Lower leg skin (tissue), 4 donors: ENCODE results near the gene STX5. TPM values are rescaled to one million over a fixed set of nuclear protein-coding genes. Genes with fewer than 3 reads are reported as not detected.
A peak's percentile ranks its signal among the peaks of the same experiment; 100 is the strongest.
"Not testable (repeated sequence)": the region's sequence is repeated elsewhere in the genome, so short reads cannot be mapped to it uniquely, and the experiment has no call there.

Experiments used
- DNase-seq, 2 donors: peaks; one replicate each; pipeline ENCODE4 v3.0.0-alpha.2; 2019; ENCODE audit warnings: low spot score in 2 of 2
- H3K4me3 ChIP-seq: fragments of 200-600 bp; sonication (generic); 2 replicates; pipeline ENCODE4 v1.5.1; 2017; ENCODE audit warnings: mild to moderate bottlenecking, low read depth; ENCODE audit not compliant: poor library complexity, severe bottlenecking
- CTCF ChIP-seq, 3 donors: fragments of 450-650 bp; IDR thresholded peaks; one replicate each; pipeline ENCODE4 v1.5.1; 2016; ENCODE audit warnings: antibody characterized with exemption in 3 of 3, mild to moderate bottlenecking in 3 of 3, moderate library complexity in 2 of 3
- POLR2A ChIP-seq, 2 donors: fragments of 450-650 bp; IDR thresholded peaks; one replicate each; pipeline ENCODE4 v1.6.1; 2016 to 2017; ENCODE audit warnings: antibody characterized with exemption in 2 of 2, mild to moderate bottlenecking in 1 of 2, moderate library complexity in 1 of 2
- WGBS, 2 donors: methylation state at CpG; one replicate each; pipeline ENCODE4 v1.1.5; 2018; 5-methylcytosine and 5-hydroxymethylcytosine counted together
- intact Hi-C: fragments of 100-400 bp; cut with DNase I; formaldehyde crosslinking; loops from one replicate; pipeline ENCODE4 v1.15.0; 2023; ENCODE audit warnings: low total_unique reads
- microRNA-seq, 2 donors: library from miRNA; unstranded; fragments of <30 nt; microRNA quantifications; one replicate each; pipeline ENCODE4, GENCODE V29; 2016; ENCODE audit warnings: borderline replicate concordance in 2 of 2, borderline number of aligned reads in 1 of 2
- total RNA-seq, 4 donors: library from RNA; depleted of rRNA; stranded (reverse); fragments of >200 nt; gene quantifications; one replicate each; pipeline ENCODE4 v1.1.0, GENCODE V29; 2016

STX5 gene
- total RNA-seq, 4 donors from 2014 or later, result 30.0 to 47.4 (median 38.4) TPM

GRCh38 chr11:62774407-62774806 lies 57.4 kb downstream of the STX5 start:
- no peak for TF ChIP-seq POLR2A (IDR thresholded peaks at IDR 0.05)
- no peak for TF ChIP-seq CTCF (IDR thresholded peaks at IDR 0.05)
- 68 to 70% methylated on average over 5 to 6 of the region's 6 CpGs for WGBS, 2 donors
- no peak for DNase-seq
- intact Hi-C loops, result no loop called here
- H3K4me3 ChIP-seq, result no peak overlapping the region

DNA sequence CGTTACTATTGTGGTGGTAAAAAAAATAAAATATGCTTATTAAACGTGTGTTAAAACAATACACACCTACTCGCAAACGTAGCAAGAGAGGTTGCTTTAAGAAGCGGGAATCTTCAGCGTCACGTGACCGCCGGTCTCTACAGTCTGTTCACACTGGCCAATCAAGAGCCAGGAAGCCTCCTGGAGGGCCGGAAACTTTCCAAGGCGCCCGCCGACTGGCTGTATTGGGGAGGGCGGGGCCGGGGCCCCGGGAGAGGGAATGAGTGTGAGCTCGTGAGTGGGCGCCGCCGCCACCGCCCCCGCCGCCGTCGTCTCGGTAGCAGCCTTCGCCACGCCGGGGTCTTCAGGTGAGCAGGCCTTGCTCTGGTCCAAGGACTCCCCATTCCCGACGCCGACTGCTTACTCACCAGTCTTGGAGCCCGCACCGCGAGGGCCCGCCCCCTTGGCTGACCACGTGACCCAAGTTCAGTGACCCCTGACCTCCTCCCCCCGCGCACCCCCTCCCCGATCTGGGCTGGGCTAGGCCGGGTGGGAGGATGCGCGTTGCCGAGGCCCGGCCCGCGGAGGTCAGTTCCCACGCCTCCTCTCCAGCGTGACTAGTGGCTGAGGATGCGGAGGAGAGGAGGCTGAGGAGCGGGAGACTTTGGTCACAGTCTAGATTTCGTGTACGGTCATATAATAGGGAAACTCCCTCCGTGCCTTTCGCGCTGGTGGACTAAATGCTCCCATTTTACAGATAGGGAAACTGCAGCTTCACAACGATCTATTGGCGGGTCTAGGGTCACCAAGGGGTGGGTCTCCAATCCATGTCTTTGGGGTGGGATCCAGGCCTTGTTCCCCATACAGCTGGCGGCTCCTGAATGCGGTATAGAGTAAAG lies 60.5 kb downstream of the STX5 start, which contains the start of gene TAF6L:
Gene TAF6L (plus strand): TSS at position 253 of the 878 bp plus-strand sequence. CDS start 4,388 bp downstream, outside the sequence.
- TF ChIP-seq POLR2A (IDR thresholded peaks at IDR 0.05) (no peak), CTCF (IDR thresholded peaks at IDR 0.05) (no peak)
- WGBS, 2 donors, result 2% methylated on average over 49 to 54 of the region's 60 CpGs
- intact Hi-C loops, result no loop called here
- peak; percentile 98 to 99 for DNase-seq
- H3K4me3 ChIP-seq, result peak within 1 kb of the TSS; percentile 37

- DNase-seq, result peak in 1 of 2 donors; percentile 33
- intact Hi-C loops, result no loop called here
- no peak for TF ChIP-seq CTCF (IDR thresholded peaks at IDR 0.05)
- WGBS, 2 donors, result 0 to 1% methylated on average over 18 of the region's 18 CpGs
- H3K4me3 ChIP-seq, result peak overlapping the region; percentile 37
Observed at GRCh38 chr11:62770778-62771143, 61.1 kb downstream of the STX5 start.

DNA sequence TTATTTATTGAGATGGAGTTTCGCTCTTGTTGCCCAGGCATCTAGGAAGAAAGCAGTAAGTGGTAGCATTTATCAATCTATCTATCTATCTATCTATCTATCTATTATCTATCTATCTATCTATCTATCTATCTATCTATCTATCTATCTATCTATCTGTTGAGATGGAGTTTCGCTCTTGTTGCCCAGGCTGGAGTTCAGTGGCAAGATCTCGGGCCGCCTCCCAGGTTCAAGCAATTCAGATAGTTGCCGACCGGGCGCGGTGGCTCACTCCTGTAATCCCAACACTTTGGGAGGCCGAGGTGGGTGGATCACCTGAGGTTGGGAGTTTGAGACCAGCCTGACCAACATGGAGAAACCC lies 71.0 kb downstream of the STX5 start:
- DNase-seq, intact Hi-C loops, H3K4me3 ChIP-seq: not testable (repeated sequence)
- 28 to 31% methylated on average over 9 of the region's 9 CpGs for WGBS, 2 donors

GRCh38 chr11:62757846-62758788 lies 73.7 kb downstream of the STX5 start:
- WGBS, 2 donors, result 61 to 65% methylated on average over 9 of the region's 9 CpGs
- no peak overlapping the region for H3K4me3 ChIP-seq
- intact Hi-C loops, result no loop called here
- no peak for DNase-seq
- no peak for TF ChIP-seq CTCF (IDR thresholded peaks at IDR 0.05)
- no peak for TF ChIP-seq POLR2A (IDR thresholded peaks at IDR 0.05)

Small RNA genes lying within 50 kb of the gene (microRNA-seq; reads per million reads assigned to microRNA genes)
- gene MIR6514 (0.57 to 1.4 reads per million in 2 donors), gene MIR6748 (0 reads per million in 2 donors)

Other genes starting within 250 kb of the STX5 start
- 10 to 100 TPM; 11.0 to 29.8 (median 15.8) TPM for gene TUT1, start 240.5 kb downstream of the STX5 start, total RNA-seq
- gene MTA2, start 230.2 kb downstream of the STX5 start, total RNA-seq, result 100 to 1,000 TPM in 2 of 4 donors, 10 to 100 TPM in 2; 91.3 to 139 (median 98.3) TPM
- 10 to 100 TPM; 39.5 to 61.0 (median 42.9) TPM for gene EML3, start 219.3 kb downstream of the STX5 start, total RNA-seq
- 1 to 10 TPM; 4.0 to 7.6 (median 6.5) TPM for gene ROM1, start 218.8 kb downstream of the STX5 start, total RNA-seq
- 10 to 100 TPM; 29.7 to 51.8 (median 35.2) TPM for gene B3GAT3, start 210.1 kb downstream of the STX5 start, total RNA-seq
- 100 to 1,000 TPM in 1 of 4 donors, 10 to 100 TPM in 3; 72.0 to 118 (median 91.4) TPM for gene GANAB, start 185.4 kb downstream of the STX5 start, total RNA-seq
- gene INTS5, start 178.7 kb downstream of the STX5 start, total RNA-seq, result 10 to 100 TPM; 28.5 to 32.7 (median 30.2) TPM
- gene C11orf98, start 166.8 kb downstream of the STX5 start, total RNA-seq, result 10 to 100 TPM; 21.3 to 58.4 (median 31.4) TPM
- 10 to 100 TPM in 1 of 4 donors, 1 to 10 TPM in 3; 2.9 to 14.8 (median 7.7) TPM for gene CSKMT, start 166.7 kb downstream of the STX5 start, total RNA-seq
- 10 to 100 TPM in 2 of 4 donors, 1 to 10 TPM in 2; 7.5 to 12.0 (median 10.3) TPM for gene UQCC3, start 160.4 kb downstream of the STX5 start, total RNA-seq
- gene LBHD1, start 159.8 kb downstream of the STX5 start, total RNA-seq, result 1 to 10 TPM; 2.5 to 4.6 (median 3.1) TPM
- 100 to 1,000 TPM; 194 to 275 (median 235) TPM for gene UBXN1, start 153.0 kb downstream of the STX5 start, total RNA-seq
- gene LRRN4CL, start 142.5 kb downstream of the STX5 start, total RNA-seq, result 10 to 100 TPM in 2 of 4 donors, 1 to 10 TPM in 2; 7.3 to 11.6 (median 9.9) TPM
- gene BSCL2, start 124.6 kb downstream of the STX5 start, total RNA-seq, result 10 to 100 TPM; 25.4 to 68.2 (median 45.1) TPM
- gene GNG3, start 124.4 kb downstream of the STX5 start, total RNA-seq, result not detected
- gene HNRNPUL2, start 104.6 kb downstream of the STX5 start, total RNA-seq, result 10 to 100 TPM; 19.9 to 30.8 (median 24.3) TPM
- gene TTC9C, start 103.6 kb downstream of the STX5 start, total RNA-seq, result 10 to 100 TPM; 23.7 to 44.7 (median 33.9) TPM
- gene ZBTB3, start 77.9 kb downstream of the STX5 start, total RNA-seq, result 10 to 100 TPM; 13.4 to 35.4 (median 19.0) TPM
- 10 to 100 TPM; 51.5 to 71.0 (median 57.2) TPM for gene POLR2G, start 70.5 kb downstream of the STX5 start, total RNA-seq
- 10 to 100 TPM; 21.0 to 79.2 (median 38.2) TPM for gene TAF6L, start 60.7 kb downstream of the STX5 start, total RNA-seq
- gene TMEM179B, start 44.6 kb downstream of the STX5 start, total RNA-seq, result 10 to 100 TPM; 62.9 to 82.6 (median 81.0) TPM
- gene TMEM223, start 40.0 kb downstream of the STX5 start, total RNA-seq, result 10 to 100 TPM; 12.9 to 41.4 (median 21.0) TPM
- 100 to 1,000 TPM in 1 of 4 donors, 10 to 100 TPM in 3; 56.6 to 114 (median 79.6) TPM for gene NXF1, start 26.6 kb downstream of the STX5 start, total RNA-seq
- not detected for gene TEX54, start 790 bp upstream of the STX5 start, total RNA-seq
- 10 to 100 TPM; 49.7 to 93.8 (median 64.3) TPM for gene WDR74, start 7.5 kb upstream of the STX5 start, total RNA-seq
- gene SLC3A2, start 48.8 kb upstream of the STX5 start, total RNA-seq, result 100 to 1,000 TPM; 175 to 190 (median 187) TPM
- gene CHRM1, start 89.3 kb upstream of the STX5 start, total RNA-seq, result 1 to 10 TPM; 1.5 to 7.6 (median 4.5) TPM
- not detected for gene SLC22A6, start 152.9 kb upstream of the STX5 start, total RNA-seq
- not detected for gene SLC22A8, start 183.8 kb upstream of the STX5 start, total RNA-seq